Thymus (tissue), 11 donors: ENCODE data around the gene MFRP. TPM values are rescaled to one million over a fixed set of nuclear protein-coding genes. Genes with fewer than 3 reads are reported as not detected.

Experiments
- DNase-seq, 9 donors: peaks; one replicate each; pipeline ENCODE4 v3.0.0-alpha.2; 2013; ENCODE audit warnings: low spot score in 9 of 9, low read depth in 6 of 9, missing footprints in 1 of 9
- H3K27ac ChIP-seq, 2 donors: one replicate each; pipeline ENCODE4 v1.5.1; 2013; ENCODE audit warnings: control low read depth in 1 of 2, low read depth in 1 of 2, low read length in 1 of 2, mild to moderate bottlenecking in 1 of 2, moderate library complexity in 1 of 2
- H3K27me3 ChIP-seq, 2 donors: one replicate each; pipeline ENCODE4 v1.5.1; 2013; ENCODE audit warnings: low read length in 1 of 2; ENCODE audit not compliant: control insufficient read depth in 2 of 2, insufficient read depth in 1 of 2
- H3K36me3 ChIP-seq, 2 donors: one replicate each; pipeline ENCODE4 v1.5.1; 2013; ENCODE audit warnings: low read length in 1 of 2, mild to moderate bottlenecking in 1 of 2, moderate library complexity in 1 of 2; ENCODE audit not compliant: control insufficient read depth in 2 of 2, insufficient read depth in 2 of 2
- H3K4me1 ChIP-seq, 2 donors: one replicate each; pipeline ENCODE4 v1.5.1; 2013; ENCODE audit warnings: low read length in 2 of 2; ENCODE audit not compliant: control insufficient read depth in 2 of 2, insufficient read depth in 2 of 2
- H3K4me3 ChIP-seq, 2 donors: one replicate each; pipeline ENCODE4 v1.5.1; 2013; ENCODE audit warnings: low read length in 2 of 2, control low read depth in 1 of 2, mild to moderate bottlenecking in 1 of 2
- H3K9me3 ChIP-seq, 2 donors: one replicate each; pipeline ENCODE4 v1.5.1; 2013; ENCODE audit warnings: low read length in 1 of 2, mild to moderate bottlenecking in 1 of 2; ENCODE audit not compliant: control insufficient read depth in 2 of 2, insufficient read depth in 1 of 2
- WGBS: extraction: QIAGEN DNeasy Blood & Tissue Kit; methylation state at CpG from one replicate; pipeline ENCODE4 v1.1.7; 2013; 5-methylcytosine and 5-hydroxymethylcytosine counted together
- polyA plus RNA-seq: library from polyadenylated mRNA; stranded (reverse); fragments of 200-250 nt; gene quantifications from one replicate; pipeline ENCODE4 v1.2.3, GENCODE V29; 2013
- total RNA-seq: library from RNA; stranded (reverse); fragments of 120-200 nt; gene quantifications from one replicate; pipeline ENCODE4 v1.2.4, GENCODE V29; 2013
- donor health status: healthy.

Gene MFRP
- total and polyA plus RNA-seq, 2 donors: 0.05 TPM; not detected in 1

GRCh38 chr11:119380160-119380826 is 33.8 kb upstream of the MFRP start:
- Histone ChIP-seq H3K9me3 (no peaks in the 10 kb centered on the region), H3K4me3 (no peak overlapping the region), H3K36me3 (no peaks in the 10 kb centered on the region), H3K27me3 (peaks cover 7 to 32% of the 10 kb centered on the region in 2 donors), H3K4me1 (peaks cover 12 to 29% of the 10 kb centered on the region in 2 donors), H3K27ac (no peak overlapping the region)
- WGBS: 89% methylated on average over 13 of the region's 13 CpGs
- DNase-seq: no peak

DNA sequence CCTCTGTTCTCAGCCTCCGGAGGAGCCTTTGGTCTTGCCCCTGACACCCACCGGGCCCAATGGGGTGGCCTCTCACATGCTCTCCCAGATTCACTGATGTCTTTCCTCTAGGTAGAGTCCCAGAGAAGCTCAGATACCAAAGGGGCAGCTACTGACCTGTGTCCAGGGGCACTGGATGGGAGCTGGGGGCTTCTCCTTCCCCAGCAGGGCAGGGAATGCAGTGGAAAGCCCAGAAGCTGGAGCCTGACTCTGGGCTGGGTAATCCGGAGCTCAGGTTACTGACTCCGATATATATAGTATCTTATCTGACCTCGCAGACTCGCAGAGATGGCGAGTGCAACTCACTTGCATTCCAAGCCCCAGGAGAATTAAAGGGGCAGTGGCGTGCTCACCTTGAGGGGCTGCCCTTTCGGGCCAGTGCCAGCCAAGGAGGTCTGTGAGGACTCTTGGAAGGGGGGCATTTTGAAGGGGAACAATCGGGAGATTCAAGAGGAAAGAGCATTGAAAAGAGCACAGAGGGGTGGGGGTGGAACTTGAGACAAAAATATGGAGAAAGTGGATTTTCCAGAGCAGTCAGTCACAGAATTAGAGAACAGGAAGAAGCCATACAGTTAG is 32.5 kb upstream of the MFRP start:
- 92% methylated on average over 10 of the region's 10 CpGs for WGBS
- no peaks in the 10 kb centered on the region for H3K36me3 ChIP-seq
- H3K9me3 ChIP-seq: no peaks in the 10 kb centered on the region
- H3K4me1 ChIP-seq: peaks cover 12 to 29% of the 10 kb centered on the region in 2 donors
- no peak overlapping the region for H3K27ac ChIP-seq
- H3K27me3 ChIP-seq: peaks cover 7 to 32% of the 10 kb centered on the region in 2 donors
- no peak for DNase-seq
- H3K4me3 ChIP-seq: no peak overlapping the region

- WGBS: 90% methylated on average over 6 of the region's 6 CpGs
- H3K27ac ChIP-seq: peak overlapping the region in 1 of 2 donors; percentile 4
- peaks cover 12 to 32% of the 10 kb centered on the region in 2 donors for H3K4me1 ChIP-seq
- no peaks in the 10 kb centered on the region for H3K9me3 ChIP-seq
- no peak for DNase-seq
- no peaks in the 10 kb centered on the region for H3K36me3 ChIP-seq
- H3K4me3 ChIP-seq: no peak overlapping the region
- H3K27me3 ChIP-seq: peaks cover 7 to 26% of the 10 kb centered on the region in 2 donors
These were observed 31.6 kb upstream of the MFRP start for GRCh38 chr11:119377961-119378667.

DNA sequence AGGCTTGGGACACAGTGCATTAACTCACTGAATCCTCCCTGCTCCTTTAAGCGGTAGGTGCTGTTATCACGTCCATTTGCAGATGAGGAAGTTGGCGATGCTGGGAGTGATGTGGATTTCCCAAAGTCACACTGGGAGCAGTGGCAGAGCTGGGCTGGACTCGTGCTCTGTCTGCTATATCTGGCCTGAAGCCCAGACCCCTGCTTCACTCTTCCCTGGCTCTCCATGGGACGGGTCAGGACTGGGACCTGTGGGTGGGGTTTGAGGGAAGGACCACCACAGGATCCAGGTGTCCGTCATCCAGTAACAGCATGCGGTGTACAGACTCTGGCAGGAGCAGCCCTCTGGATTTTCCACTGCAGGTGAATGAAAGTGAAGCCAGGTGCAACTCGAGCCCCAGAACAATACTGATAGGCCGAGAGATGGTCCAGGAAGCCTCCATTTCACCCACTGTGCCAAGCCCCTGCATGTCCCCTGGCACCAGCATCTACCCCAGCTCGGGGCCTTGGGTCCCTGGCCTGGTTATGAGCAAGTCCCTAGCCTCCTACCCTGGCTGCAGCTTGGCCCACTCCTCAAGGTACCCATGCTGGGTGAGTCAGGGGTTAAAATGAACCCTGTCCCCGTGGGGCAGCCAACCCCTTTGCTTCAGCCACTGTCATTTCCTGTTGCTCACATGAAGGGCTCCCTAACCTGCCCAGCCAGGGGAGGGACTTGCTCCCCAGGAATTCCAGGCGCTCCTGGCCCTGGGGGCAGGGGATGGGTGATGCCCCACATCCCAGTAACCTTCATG is 30.8 kb upstream of the MFRP start:
- no peak for DNase-seq
- H3K9me3 ChIP-seq: no peaks in the 10 kb centered on the region
- peak overlapping the region in 1 of 2 donors; percentile 4 for H3K27ac ChIP-seq
- peaks cover 5 to 21% of the 10 kb centered on the region in 2 donors for H3K27me3 ChIP-seq
- H3K4me1 ChIP-seq: peaks cover 12 to 32% of the 10 kb centered on the region in 2 donors
- no peaks in the 10 kb centered on the region for H3K36me3 ChIP-seq
- H3K4me3 ChIP-seq: no peak overlapping the region
- WGBS: 78% methylated on average over 12 of the region's 12 CpGs

DNA sequence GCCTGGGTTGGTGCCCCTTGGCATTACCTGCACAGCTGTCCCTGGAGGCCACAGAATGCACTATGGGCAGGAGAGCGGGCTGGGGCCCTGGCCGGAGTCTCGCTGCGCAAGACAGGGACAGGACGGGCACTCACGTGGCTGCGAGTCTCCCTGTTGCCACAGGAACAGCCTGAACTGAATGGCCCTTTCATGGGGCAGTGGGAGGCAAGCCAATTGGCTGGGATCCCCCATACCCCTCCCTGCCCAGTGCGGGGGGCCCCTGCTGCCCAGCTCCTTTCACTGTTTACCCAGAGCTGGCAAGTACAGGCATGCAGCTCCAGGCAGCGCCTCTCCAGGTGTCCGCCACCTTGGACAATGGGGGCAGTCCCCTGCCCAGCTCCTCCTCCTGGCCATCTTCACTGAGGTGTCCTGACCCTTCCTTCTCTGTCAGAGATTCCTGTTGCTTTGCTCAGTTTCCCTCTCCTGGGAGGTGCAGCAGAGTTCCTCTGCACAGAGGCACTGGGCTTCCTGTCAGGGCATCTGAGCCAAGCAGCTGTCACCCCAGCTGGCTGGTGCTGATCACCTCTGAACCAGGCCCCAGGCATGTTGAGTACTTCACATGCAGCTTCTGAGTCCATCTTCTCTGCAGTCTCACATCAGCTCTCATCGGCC is 29.8 kb upstream of the MFRP start:
- Histone ChIP-seq H3K4me1 (peaks cover 7 to 25% of the 10 kb centered on the region in 2 donors), H3K36me3 (no peaks in the 10 kb centered on the region), H3K27ac (peak overlapping the region in 1 of 2 donors; percentile 64), H3K4me3 (no peak overlapping the region), H3K9me3 (no peaks in the 10 kb centered on the region), H3K27me3 (peaks cover 5 to 20% of the 10 kb centered on the region in 2 donors)
- no peak for DNase-seq
- WGBS: 95% methylated on average over 11 of the region's 11 CpGs

GRCh38 chr11:119375337-119376196 is 29.1 kb upstream of the MFRP start:
- Histone ChIP-seq H3K36me3 (no peaks in the 10 kb centered on the region), H3K4me3 (no peak overlapping the region), H3K4me1 (peaks cover under 1 to 23% of the 10 kb centered on the region in 2 donors), H3K27ac (peak overlapping the region in 1 of 2 donors; percentile 64), H3K27me3 (peaks cover 2 to 18% of the 10 kb centered on the region in 2 donors), H3K9me3 (no peaks in the 10 kb centered on the region)
- no peak for DNase-seq
- WGBS: 85% methylated on average over 14 of the region's 14 CpGs

- 77% methylated on average over 11 of the region's 11 CpGs for WGBS
- no peak for DNase-seq
These were observed 28.3 kb upstream of the MFRP start for GRCh38 chr11:119374632-119375336.

More at GRCh38 chr11:119374632-119375336, 28.3 kb upstream of the MFRP start:
- Histone ChIP-seq H3K36me3 (no peaks in the 10 kb centered on the region), H3K27ac (no peak overlapping the region), H3K4me1 (peaks cover 0 to 22% of the 10 kb centered on the region in 2 donors), H3K9me3 (no peaks in the 10 kb centered on the region), H3K4me3 (no peak overlapping the region), H3K27me3 (peaks cover 0 to 13% of the 10 kb centered on the region in 2 donors)
